ENCODE data around the gene ATAD1. TPM values are rescaled to one million over a fixed set of nuclear protein-coding genes. Genes with fewer than 3 reads are reported as not detected.

Gene ATAD1
- total RNA-seq, 1 experiment from 2014 or later, result 48.6 TPM

GRCh38 chr10:87763086-87763861 is 54.8 kb downstream of the ATAD1 start:
- BruUV-seq (replicated peaks), result no TSS peak
- Histone ChIP-seq H3K9me3 (ENCODE audit: low read depth, low read length, poor library complexity, severe bottlenecking) (no peaks in the 10 kb centered on the region), H3K27me3 (replicated peaks; ENCODE audit: insufficient read depth, low read depth, low read length, poor library complexity) (no peaks in the 10 kb centered on the region), H3K4me3 (ENCODE audit: low read depth, low read length, poor library complexity, severe bottlenecking) (no peak overlapping the region), H3K27ac (ENCODE audit: low read depth, low read length, poor library complexity, severe bottlenecking) (no peak overlapping the region), H3K36me3 (ENCODE audit: insufficient read depth, low read length, poor library complexity, severe bottlenecking) (no peaks in the 10 kb centered on the region), H3K4me1 (ENCODE audit: insufficient read depth, low read length, poor library complexity, severe bottlenecking) (peaks cover 19% of the 10 kb centered on the region)
- TF ChIP-seq CTCF (conservative IDR thresholded peaks at IDR 0.05; ENCODE audit: low read depth, low read length) (no peak), EZH2 (IDR thresholded peaks at IDR 0.05; ENCODE audit: borderline replicate concordance, low read depth, low read length, poor library complexity, severe bottlenecking) (no peak)
- DNase-seq (ENCODE audit: low spot score), result no peak
- ChIA-PET POLR2A (ENCODE audit: low non-redundant PET) (no interaction called here), CTCF (interaction anchor here (0.7 kb wide), 1 partner anchor 13 kb away, joined by 4 read pairs; no protein-coding TSS in a partner anchor)
- intact Hi-C loops (cut with micrococcal nuclease; ENCODE audit: unreplicated experiment), result no loop called here

GRCh38 chr10:87761892-87762291 is 56.1 kb downstream of the ATAD1 start:
- no TSS peak for BruUV-seq (replicated peaks)
- Histone ChIP-seq H3K27me3 (replicated peaks; ENCODE audit: insufficient read depth, low read depth, low read length, poor library complexity) (no peaks in the 10 kb centered on the region), H3K27ac (ENCODE audit: low read depth, low read length, poor library complexity, severe bottlenecking) (no peak overlapping the region), H3K9me3 (ENCODE audit: low read depth, low read length, poor library complexity, severe bottlenecking) (no peaks in the 10 kb centered on the region), H3K4me3 (ENCODE audit: low read depth, low read length, poor library complexity, severe bottlenecking) (no peak overlapping the region), H3K4me1 (ENCODE audit: insufficient read depth, low read length, poor library complexity, severe bottlenecking) (peaks cover 5% of the 10 kb centered on the region), H3K36me3 (ENCODE audit: insufficient read depth, low read length, poor library complexity, severe bottlenecking) (no peaks in the 10 kb centered on the region)
- ChIA-PET CTCF (no interaction called here), POLR2A (ENCODE audit: low non-redundant PET) (no interaction called here)
- peak; percentile 30 for DNase-seq (ENCODE audit: low spot score)
- no peak for TF ChIP-seq EZH2 (IDR thresholded peaks at IDR 0.05; ENCODE audit: borderline replicate concordance, low read depth, low read length, poor library complexity, severe bottlenecking)
- no peak for TF ChIP-seq CTCF (conservative IDR thresholded peaks at IDR 0.05; ENCODE audit: low read depth, low read length)
- intact Hi-C loops (cut with micrococcal nuclease; ENCODE audit: unreplicated experiment), result no loop called here

- no TSS peak for BruUV-seq (replicated peaks)
- Histone ChIP-seq H3K27me3 (replicated peaks; ENCODE audit: insufficient read depth, low read depth, low read length, poor library complexity) (no peaks in the 10 kb centered on the region), H3K27ac (ENCODE audit: low read depth, low read length, poor library complexity, severe bottlenecking) (no peak overlapping the region), H3K4me3 (ENCODE audit: low read depth, low read length, poor library complexity, severe bottlenecking) (no peak overlapping the region), H3K36me3 (ENCODE audit: insufficient read depth, low read length, poor library complexity, severe bottlenecking) (no peaks in the 10 kb centered on the region), H3K9me3 (ENCODE audit: low read depth, low read length, poor library complexity, severe bottlenecking) (no peaks in the 10 kb centered on the region), H3K4me1 (ENCODE audit: insufficient read depth, low read length, poor library complexity, severe bottlenecking) (peaks cover 3% of the 10 kb centered on the region)
- POLR2A ChIA-PET (ENCODE audit: low non-redundant PET), result interaction anchor here (0.6 kb wide), 1 partner anchor 78 kb away, joined by 3 read pairs; no protein-coding TSS in a partner anchor
- intact Hi-C loops (cut with micrococcal nuclease; ENCODE audit: unreplicated experiment), result no loop called here
- CTCF ChIA-PET, result no interaction called here
- no peak for DNase-seq (ENCODE audit: low spot score)
- TF ChIP-seq CTCF (conservative IDR thresholded peaks at IDR 0.05; ENCODE audit: low read depth, low read length), result no peak
- TF ChIP-seq EZH2 (IDR thresholded peaks at IDR 0.05; ENCODE audit: borderline replicate concordance, low read depth, low read length, poor library complexity, severe bottlenecking), result no peak
Measured at GRCh38 chr10:87761153-87761552, 56.9 kb downstream of the ATAD1 start.
